NOMO-1 treated with DMSO at 0.1 percent for 48 hours (cell line): ENCODE measurements around the gene NOS1AP.

Experiments used
- DNase-seq: peaks from one replicate; lab custom pipeline; 2025; ENCODE audit not compliant: unreplicated experiment; lab: John Stamatoyannopoulos, UW

Gene NOS1AP

DNA sequence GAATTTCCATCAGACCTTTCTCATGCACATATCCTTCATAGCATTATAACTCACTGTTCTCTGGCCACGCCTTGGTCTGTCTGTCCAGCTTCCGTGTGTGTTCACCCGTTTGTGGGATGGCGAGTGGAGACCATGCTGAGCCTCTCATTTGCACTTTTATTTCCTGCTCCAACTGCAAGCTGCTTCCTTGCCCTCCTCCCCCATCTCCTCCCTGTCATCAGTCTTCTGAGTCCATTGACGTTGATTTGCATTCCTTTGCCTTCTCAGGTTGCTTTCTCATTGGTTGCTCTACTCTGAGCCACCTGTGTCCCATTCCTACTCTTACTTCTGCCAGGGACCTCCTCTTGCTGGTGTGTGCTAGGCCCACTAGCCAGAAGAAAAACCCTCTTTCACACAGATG, 146.4 kb downstream of the NOS1AP start:
- DNase-seq: no peak

DNA sequence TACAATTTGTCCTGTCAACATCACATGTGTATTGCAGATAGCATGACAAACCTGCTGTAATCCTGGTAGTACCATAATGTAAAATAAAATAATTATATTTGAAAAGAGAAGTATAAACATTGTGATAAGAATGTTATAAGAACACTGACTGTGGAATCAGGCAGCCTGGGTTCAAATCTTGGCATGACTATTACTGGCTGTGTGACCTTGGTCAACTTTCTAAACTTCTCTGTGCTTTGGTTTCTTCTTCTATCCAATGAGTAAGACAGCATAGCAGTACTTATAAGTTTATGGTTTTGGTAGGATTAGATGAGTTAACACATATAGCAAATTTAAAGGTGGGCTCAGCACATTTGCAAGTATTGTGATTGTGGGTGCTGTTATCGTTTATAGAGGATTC, 147.1 kb downstream of the NOS1AP start:
- no peak for DNase-seq

DNA sequence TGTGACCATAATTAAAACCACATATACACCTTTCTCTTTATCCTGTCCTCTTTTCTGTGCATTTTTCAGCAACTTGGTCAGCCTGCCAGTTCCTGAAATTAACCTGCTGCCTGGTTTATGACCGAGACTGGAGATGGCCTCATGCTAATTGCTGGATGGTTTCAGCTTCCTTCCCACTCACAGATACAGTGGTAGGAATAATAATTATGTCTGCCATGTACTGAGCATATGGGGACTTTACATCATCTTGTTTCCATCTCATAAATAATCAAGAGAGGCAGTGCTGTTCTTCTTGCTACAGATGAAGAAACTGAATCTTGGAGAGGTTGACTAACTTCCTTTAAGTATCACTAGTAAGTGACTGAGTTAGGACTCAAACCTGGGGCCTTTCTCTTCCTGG, 148.2 kb downstream of the NOS1AP start:
- DNase-seq: peak; percentile 95

DNA sequence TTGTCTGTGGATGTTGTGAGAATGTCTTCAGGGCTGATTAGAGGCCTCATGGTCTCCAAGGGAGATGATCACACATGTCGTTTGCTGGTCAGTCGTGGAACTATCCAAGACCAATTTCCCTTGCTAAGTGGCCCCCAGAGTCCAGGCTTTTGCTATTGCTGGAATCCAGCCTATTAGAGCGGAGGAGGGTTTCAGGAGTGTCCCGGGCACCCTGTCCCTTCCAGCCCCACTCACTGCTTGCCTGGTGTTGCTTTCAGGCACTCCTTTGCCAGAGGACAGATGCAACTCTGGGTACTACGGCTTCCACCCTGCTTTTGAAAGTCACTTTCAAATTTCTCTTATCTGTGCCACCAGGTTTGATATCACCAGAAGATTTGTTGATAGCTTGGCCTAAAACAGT, 149.1 kb downstream of the NOS1AP start:
- DNase-seq: no peak

- no peak for DNase-seq
These were observed 149.5 kb downstream of the NOS1AP start for GRCh38 chr1:162218975-162219374.

GRCh38 chr1:162219461-162219860, 150.0 kb downstream of the NOS1AP start:
- DNase-seq: no peak

GRCh38 chr1:162220009-162220539, 150.6 kb downstream of the NOS1AP start:
- DNase-seq: no peak

- DNase-seq: no peak
These were observed 152.5 kb downstream of the NOS1AP start for GRCh38 chr1:162222014-162222413.

GRCh38 chr1:162222730-162223129, 153.2 kb downstream of the NOS1AP start:
- DNase-seq: no peak

- DNase-seq: no peak
These were observed 154.0 kb downstream of the NOS1AP start for GRCh38 chr1:162223488-162223887.

DNA sequence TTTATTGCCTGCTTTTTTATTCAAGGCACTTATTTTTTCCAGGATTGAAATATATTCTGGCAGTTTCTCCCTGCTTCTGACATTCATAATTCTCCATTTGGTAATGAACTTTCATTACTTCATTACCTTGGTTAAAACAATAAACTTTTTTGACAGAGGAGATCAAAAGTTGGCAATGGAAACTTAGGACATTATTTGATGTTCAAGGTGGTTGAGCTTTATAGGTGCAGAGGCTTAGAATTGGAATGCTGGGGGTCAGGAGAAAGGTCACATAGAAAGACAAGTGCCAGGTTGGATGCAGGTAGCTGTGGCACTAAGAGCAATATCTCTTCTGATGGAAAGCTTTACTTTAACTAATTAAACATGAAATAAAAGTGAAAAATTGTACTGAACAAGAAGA, 154.8 kb downstream of the NOS1AP start:
- DNase-seq: no peak

DNA sequence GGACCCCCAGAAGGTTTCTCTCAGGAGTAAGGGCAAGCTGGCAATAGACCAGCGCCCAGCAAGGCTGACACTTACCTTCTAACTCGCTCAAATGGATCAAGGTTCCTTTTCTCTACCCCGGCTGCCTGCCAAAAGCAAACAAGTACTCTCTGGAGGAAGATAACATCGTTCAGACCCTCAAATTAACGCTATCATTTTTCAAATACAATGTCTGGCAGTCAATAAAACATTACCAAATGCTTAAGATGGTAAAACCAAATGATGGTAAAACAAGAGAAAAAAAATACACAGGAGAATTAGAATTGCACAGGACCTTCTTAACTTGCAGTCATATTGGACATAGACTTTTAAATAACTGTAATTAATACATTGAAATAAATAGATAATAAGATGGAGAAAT, 159.1 kb downstream of the NOS1AP start:
- DNase-seq: no peak

DNA sequence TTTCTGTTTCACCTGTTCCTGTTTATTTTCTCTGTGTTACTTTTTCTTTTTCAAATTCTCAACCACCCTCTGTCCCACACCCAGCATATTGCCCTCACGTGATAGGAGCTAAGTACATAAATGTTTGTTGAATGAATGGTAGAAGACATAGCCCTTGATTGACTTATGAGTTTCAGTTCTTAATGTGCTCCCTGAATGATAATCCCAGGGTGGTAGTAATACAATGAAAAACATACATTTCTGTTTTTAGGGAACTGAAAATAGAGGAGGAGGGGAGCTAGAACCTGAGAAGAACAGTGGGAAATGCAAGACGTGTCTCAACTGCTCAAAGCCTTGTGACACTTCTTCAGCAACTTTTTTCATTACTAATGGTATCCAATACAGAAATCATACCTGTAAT, 160.1 kb downstream of the NOS1AP start:
- peak; percentile 87 for DNase-seq

DNA sequence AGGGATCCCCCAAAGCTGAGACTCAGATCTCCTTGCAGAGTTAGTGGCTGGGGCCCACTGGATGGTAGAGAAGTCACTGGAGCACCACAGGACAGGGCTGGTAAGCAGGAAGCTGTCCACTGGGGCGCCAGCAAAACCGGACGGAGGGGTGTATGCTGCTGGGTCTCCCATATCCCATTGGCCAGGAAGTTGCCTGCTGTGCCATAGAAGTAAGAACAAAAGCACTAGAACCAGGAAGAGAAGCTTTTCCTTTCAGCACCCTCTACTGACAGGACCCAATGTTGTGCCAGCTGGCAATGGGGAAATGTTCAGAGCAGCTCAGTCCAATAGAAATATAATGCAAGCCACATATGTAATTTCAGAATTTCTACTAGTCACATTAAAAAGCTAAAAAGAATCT, 160.6 kb downstream of the NOS1AP start:
- peak; percentile 77 for DNase-seq

DNA sequence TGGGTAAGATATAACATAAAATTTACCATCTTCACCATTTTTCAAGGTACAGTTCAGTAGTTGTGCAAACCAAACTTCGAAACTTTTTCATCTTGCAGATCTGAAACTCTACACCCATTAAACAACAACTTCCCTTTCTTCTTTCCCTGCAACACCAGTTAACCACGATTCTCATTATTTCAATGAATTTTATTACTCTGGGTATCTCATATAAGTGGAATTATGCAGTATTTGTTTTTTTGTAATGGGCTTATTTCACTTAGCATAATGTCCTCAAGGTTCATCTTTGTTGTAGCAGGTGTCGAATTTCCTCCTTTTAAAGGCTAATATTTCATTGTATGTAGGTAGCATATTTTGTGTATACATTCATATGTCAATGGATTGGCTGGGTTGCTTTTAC, 161.0 kb downstream of the NOS1AP start:
- DNase-seq: peak; percentile 81

GRCh38 chr1:162232034-162232711, 162.7 kb downstream of the NOS1AP start:
- no peak for DNase-seq

DNA sequence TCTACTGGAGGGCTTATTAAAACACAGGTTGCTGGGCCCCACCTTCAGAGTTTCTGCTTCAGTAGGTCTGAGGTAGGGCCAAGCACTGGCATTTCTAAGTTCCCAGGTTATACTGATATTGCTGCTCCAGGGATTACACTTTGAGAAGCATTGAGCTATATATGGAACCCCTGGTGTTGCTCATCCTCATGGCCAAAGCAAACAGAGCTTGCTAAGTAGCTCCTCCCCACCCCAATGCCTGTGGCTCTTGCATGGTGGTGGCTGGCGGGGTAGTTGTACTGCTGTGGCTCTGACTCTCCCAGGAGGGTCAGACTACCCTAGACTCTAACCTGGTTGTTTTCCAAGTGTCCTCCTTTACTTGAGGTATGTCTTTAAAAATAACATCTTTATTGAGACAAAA, 163.6 kb downstream of the NOS1AP start:
- no peak for DNase-seq

- DNase-seq: no peak
These were observed 164.4 kb downstream of the NOS1AP start for GRCh38 chr1:162233937-162234336.

DNA sequence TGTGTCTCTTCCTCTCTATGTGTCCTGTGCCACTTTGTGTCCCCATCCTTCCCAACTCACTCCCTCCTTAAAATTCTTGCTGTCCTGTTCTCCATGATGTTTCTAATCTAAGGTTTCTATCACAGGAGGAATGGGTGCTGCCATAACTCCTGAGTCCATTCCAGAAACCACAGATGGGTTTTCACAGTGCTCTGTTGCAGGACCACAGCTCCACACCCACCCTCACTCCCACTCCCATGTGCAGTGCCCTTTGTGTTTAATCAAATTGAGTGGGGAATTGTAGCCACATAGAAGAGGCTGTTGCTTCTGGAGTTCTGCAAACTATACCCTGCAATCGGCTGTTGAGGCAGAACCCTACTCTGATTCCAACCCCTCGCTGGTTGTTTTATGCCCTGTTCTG, 165.1 kb downstream of the NOS1AP start:
- DNase-seq: no peak

DNA sequence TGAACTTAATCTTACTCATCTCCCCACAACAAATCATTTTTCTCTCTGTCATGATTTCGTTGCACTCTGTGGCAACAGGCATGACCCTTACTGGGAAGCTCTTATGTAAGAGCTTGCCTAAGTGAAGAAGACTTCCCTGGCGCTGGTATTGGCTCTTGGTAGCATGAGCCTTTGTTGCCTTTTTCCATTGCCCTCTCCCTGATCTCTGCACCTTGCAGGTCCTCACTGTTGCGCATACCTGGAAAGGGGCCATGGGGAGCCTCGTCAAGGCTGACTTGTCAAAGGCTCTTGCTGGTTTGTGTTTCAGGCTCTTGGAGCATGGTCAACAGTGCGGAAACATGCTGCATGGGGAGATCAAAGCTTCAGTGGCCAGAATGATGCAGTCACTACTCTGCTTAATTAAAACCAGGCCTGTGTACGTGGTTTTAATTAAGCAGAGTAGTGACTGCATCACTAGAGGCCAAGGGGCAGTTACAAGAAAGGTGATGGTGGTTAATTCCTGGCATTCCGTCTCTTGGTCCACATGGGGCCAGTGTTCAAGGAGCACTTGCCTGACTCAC, 165.8 kb downstream of the NOS1AP start:
- DNase-seq: peak; percentile 86

- no peak for DNase-seq
These were observed 166.7 kb downstream of the NOS1AP start for GRCh38 chr1:162236201-162236600.

DNA sequence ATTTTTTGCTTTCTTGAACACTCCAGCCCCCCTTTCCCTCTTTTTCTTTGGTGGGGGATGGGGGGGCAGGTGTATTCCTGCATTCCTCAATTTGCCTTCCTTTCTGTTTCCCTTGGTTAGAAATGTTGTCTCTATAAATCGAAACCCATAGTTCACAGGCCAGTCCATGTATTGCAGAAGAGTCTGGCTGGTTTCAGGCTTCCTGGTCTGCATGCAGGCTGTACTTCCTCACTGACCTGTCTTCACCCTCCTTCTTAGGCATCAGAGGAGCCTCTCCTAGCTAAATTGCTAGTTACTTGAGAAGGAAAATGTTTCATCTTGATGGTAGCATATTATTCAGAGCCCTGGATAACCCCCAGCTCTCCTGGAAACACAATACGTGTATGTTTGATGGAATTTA, 167.1 kb downstream of the NOS1AP start:
- peak; percentile 65 for DNase-seq

DNA sequence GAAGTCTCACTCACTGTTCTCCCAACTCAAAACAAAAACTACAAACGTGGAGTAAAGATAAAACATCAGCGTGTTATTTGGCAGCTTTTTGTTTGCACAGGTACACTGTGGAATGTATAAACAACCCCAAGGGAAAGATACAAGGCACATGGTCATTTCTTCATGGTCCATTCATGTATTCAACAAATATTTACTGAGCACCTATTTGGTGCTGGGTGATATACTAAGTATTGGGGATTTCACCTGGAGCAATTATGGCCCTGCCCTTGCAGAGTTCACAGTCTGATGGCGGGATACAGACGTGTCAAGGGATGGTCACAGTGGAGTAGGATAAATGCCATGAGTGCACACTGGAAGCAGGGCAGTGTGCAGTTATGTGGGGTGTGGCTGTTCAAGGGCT, 171.1 kb downstream of the NOS1AP start:
- no peak for DNase-seq
